ENCODE measurements around the gene TRHDE. TPM values are rescaled to one million over a fixed set of nuclear protein-coding genes. Genes with fewer than 3 reads are reported as not detected.

TRHDE gene
- polyA plus RNA-seq, 2 of the 4 experiments (the other 2 are of a cell fraction), result 0.16 to 0.32 TPM

DNA sequence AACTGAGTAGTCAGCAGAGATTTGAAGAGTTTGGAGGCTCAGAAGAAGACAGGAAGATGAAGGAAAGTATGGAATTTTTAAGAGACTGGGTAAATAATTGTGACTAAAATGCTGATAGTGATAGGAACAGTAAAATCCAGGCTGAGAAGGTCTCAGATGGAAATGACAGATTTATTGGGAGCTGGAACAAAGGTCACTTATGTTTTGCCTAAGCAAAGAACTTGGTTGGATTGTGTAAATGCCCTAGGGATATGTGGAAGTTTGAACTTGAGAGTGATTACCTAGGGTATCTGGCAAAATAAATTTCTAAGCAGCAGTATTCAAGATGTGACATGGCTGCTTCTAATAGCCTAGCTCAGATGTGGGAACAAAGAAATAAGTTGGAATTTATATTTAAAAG lies 180.9 kb downstream of the TRHDE start:
- Histone ChIP-seq H3K27ac (no peak overlapping the region), H3K4me3 (no peak overlapping the region), H3K4me2 (no peak overlapping the region), H3K4me1 (no peaks in the 10 kb centered on the region), H3K9me3 (no peaks in the 10 kb centered on the region)
- no peak for TF ChIP-seq MYC (IDR thresholded peaks at IDR 0.05; ENCODE audit: borderline replicate concordance, low read length)
- TF ChIP-seq, protein P1, sequence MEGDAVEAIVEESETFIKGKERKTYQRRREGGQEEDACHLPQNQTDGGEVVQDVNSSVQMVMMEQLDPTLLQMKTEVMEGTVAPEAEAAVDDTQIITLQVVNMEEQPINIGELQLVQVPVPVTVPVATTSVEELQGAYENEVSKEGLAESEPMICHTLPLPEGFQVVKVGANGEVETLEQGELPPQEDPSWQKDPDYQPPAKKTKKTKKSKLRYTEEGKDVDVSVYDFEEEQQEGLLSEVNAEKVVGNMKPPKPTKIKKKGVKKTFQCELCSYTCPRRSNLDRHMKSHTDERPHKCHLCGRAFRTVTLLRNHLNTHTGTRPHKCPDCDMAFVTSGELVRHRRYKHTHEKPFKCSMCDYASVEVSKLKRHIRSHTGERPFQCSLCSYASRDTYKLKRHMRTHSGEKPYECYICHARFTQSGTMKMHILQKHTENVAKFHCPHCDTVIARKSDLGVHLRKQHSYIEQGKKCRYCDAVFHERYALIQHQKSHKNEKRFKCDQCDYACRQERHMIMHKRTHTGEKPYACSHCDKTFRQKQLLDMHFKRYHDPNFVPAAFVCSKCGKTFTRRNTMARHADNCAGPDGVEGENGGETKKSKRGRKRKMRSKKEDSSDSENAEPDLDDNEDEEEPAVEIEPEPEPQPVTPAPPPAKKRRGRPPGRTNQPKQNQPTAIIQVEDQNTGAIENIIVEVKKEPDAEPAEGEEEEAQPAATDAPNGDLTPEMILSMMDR (IDR thresholded peaks at IDR 0.05), result no peak
- no peak for TF ChIP-seq HOXA7 (CRISPR knock-in tag; IDR thresholded peaks at IDR 0.05)
- no peak for TF ChIP-seq RNF2 (IDR thresholded peaks at IDR 0.05; ENCODE audit: borderline replicate concordance, low read depth)
- TF ChIP-seq, protein P2, sequence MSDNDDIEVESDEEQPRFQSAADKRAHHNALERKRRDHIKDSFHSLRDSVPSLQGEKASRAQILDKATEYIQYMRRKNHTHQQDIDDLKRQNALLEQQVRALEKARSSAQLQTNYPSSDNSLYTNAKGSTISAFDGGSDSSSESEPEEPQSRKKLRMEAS (IDR thresholded peaks at IDR 0.05), result no peak
- no peak for TF ChIP-seq JUN (IDR thresholded peaks at IDR 0.05)
- TF ChIP-seq, protein P3, sequence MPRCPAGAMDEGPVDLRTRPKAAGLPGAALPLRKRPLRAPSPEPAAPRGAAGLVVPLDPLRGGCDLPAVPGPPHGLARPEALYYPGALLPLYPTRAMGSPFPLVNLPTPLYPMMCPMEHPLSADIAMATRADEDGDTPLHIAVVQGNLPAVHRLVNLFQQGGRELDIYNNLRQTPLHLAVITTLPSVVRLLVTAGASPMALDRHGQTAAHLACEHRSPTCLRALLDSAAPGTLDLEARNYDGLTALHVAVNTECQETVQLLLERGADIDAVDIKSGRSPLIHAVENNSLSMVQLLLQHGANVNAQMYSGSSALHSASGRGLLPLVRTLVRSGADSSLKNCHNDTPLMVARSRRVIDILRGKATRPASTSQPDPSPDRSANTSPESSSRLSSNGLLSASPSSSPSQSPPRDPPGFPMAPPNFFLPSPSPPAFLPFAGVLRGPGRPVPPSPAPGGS (IDR thresholded peaks at IDR 0.05), result no peak
- TF ChIP-seq, protein P4, sequence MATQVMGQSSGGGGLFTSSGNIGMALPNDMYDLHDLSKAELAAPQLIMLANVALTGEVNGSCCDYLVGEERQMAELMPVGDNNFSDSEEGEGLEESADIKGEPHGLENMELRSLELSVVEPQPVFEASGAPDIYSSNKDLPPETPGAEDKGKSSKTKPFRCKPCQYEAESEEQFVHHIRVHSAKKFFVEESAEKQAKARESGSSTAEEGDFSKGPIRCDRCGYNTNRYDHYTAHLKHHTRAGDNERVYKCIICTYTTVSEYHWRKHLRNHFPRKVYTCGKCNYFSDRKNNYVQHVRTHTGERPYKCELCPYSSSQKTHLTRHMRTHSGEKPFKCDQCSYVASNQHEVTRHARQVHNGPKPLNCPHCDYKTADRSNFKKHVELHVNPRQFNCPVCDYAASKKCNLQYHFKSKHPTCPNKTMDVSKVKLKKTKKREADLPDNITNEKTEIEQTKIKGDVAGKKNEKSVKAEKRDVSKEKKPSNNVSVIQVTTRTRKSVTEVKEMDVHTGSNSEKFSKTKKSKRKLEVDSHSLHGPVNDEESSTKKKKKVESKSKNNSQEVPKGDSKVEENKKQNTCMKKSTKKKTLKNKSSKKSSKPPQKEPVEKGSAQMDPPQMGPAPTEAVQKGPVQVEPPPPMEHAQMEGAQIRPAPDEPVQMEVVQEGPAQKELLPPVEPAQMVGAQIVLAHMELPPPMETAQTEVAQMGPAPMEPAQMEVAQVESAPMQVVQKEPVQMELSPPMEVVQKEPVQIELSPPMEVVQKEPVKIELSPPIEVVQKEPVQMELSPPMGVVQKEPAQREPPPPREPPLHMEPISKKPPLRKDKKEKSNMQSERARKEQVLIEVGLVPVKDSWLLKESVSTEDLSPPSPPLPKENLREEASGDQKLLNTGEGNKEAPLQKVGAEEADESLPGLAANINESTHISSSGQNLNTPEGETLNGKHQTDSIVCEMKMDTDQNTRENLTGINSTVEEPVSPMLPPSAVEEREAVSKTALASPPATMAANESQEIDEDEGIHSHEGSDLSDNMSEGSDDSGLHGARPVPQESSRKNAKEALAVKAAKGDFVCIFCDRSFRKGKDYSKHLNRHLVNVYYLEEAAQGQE (IDR thresholded peaks at IDR 0.05), result no peak
- no peak for TF ChIP-seq FOSL2 (IDR thresholded peaks at IDR 0.05)
- no peak for TF ChIP-seq FOSL2 (CRISPR knock-in tag; IDR thresholded peaks at IDR 0.05)
- TF ChIP-seq TP53 (CRISPR knock-in tag; IDR thresholded peaks at IDR 0.05), result no peak
- no peak for TF ChIP-seq ESRRA (IDR thresholded peaks at IDR 0.05; ENCODE audit: borderline replicate concordance, low read length)
- TF ChIP-seq POLR2AphosphoS2 (conservative IDR thresholded peaks at IDR 0.05; ENCODE audit: low read length), result no peak
- no peak for TF ChIP-seq NPAS2 (CRISPR knock-in tag; IDR thresholded peaks at IDR 0.05; ENCODE audit: borderline replicate concordance)
- ChIA-PET CTCF (no interaction called here), POLR2A (no interaction called here)
- no peak for FAIRE-seq
- DNase-seq (ENCODE audit: low read depth in 1 of 2, low spot score in 1 of 2), result no peak
- no peak for ATAC-seq

DNA sequence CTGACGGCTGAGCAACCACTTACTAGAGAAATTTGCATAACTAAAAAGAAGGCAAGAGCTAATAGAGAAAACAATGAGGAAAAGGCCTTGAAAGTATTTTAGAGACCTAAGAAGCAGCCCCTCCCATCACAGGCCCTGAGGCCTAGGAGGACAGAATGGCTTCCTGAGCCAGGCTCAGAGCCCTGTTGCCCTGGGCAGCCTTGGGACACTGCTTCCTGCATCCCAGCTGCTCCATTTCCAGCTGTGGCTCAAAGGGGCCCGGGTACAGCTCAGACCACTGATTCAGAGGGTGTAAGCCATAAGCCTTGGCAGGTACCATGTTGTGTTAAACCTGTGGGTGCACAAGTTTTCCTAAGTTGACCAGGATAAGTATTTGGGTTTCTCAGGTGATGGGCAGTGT lies 181.4 kb downstream of the TRHDE start:
- no peak overlapping the region for H3K4me2 ChIP-seq
- TF ChIP-seq ESRRA (IDR thresholded peaks at IDR 0.05; ENCODE audit: borderline replicate concordance, low read length) (no peak), JUN (IDR thresholded peaks at IDR 0.05) (no peak), RFX5 (IDR thresholded peaks at IDR 0.05) (no peak), CBX8 (IDR thresholded peaks at IDR 0.05) (no peak), EHF (CRISPR knock-in tag; IDR thresholded peaks at IDR 0.05) (no peak), RAD21 (conservative IDR thresholded peaks at IDR 0.05 in 1 of 2, IDR thresholded peaks at IDR 0.05 in 1 of 2) (no peak), CHD2 (IDR thresholded peaks at IDR 0.05; ENCODE audit: low read length, partially characterized antibody) (no peak), CHD4 (IDR thresholded peaks at IDR 0.05; ENCODE audit: borderline replicate concordance) (no peak), EHMT2 (IDR thresholded peaks at IDR 0.05; ENCODE audit: low read depth) (no peak), SMC3 (IDR thresholded peaks at IDR 0.05) (no peak), RNF2 (IDR thresholded peaks at IDR 0.05; ENCODE audit: borderline replicate concordance, low read depth) (no peak), POLR2A (IDR thresholded peaks at IDR 0.05; ENCODE audit: low read length) (no peak)
- TF ChIP-seq, protein P5, sequence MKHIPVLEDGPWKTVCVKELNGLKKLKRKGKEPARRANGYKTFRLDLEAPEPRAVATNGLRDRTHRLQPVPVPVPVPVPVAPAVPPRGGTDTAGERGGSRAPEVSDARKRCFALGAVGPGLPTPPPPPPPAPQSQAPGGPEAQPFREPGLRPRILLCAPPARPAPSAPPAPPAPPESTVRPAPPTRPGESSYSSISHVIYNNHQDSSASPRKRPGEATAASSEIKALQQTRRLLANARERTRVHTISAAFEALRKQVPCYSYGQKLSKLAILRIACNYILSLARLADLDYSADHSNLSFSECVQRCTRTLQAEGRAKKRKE (CRISPR knock-in tag; IDR thresholded peaks at IDR 0.05; ENCODE audit: low read depth), result no peak
- 9% methylated on average over 2 of the region's 2 CpGs for WGBS (ENCODE audit: missing lambda C conversion rate)
- FAIRE-seq (no peak), ATAC-seq (no peak), DNase-seq (ENCODE audit: low read depth in 1 of 2, low spot score in 1 of 2) (no peak)
- POLR2A ChIA-PET, result no interaction called here
- no peaks in the 10 kb centered on the region for H3K9me3 ChIP-seq
- H3K4me1 ChIP-seq, result no peaks in the 10 kb centered on the region
- H3K27ac ChIP-seq, result no peak overlapping the region
- CTCF ChIA-PET, result no interaction called here
- H3K4me3 ChIP-seq, result no peak overlapping the region

Measured in A549 (cell line).